ENCODE data around the gene GPS2.

GPS2 gene

DNA sequence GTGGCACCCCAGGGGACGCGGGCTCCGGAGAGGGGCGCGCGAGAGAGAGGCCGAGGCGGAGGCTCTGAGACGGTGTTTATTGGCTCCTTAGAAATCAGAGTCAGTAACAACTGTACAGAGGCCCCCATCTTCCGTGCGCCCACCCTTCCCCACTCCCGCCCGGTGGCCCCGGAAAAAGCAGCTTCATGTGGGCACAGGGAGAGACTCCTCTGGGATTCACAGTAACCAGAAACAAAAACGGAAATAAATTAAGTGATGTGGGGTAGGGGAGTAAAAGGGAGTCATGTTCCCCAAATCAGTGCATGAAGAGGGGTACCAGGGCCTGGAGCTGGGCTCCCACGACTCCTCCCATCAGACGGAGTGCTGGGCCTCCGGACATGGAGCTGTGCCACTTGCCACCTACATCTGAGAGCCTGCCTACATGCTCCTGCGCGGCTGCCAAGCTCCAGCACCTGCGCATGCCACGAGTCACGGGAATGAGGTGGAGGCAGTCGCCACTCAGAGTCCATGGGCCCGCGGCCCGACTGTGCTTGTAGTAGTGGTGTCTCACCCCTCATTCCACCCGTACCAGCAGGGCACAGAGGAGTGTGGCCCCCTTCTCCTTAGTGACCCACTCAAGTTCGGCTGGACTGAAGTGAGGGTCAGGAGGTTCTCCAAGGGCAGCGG, 543 bp upstream of the GPS2 start:
- no peak for DNase-seq

DNA sequence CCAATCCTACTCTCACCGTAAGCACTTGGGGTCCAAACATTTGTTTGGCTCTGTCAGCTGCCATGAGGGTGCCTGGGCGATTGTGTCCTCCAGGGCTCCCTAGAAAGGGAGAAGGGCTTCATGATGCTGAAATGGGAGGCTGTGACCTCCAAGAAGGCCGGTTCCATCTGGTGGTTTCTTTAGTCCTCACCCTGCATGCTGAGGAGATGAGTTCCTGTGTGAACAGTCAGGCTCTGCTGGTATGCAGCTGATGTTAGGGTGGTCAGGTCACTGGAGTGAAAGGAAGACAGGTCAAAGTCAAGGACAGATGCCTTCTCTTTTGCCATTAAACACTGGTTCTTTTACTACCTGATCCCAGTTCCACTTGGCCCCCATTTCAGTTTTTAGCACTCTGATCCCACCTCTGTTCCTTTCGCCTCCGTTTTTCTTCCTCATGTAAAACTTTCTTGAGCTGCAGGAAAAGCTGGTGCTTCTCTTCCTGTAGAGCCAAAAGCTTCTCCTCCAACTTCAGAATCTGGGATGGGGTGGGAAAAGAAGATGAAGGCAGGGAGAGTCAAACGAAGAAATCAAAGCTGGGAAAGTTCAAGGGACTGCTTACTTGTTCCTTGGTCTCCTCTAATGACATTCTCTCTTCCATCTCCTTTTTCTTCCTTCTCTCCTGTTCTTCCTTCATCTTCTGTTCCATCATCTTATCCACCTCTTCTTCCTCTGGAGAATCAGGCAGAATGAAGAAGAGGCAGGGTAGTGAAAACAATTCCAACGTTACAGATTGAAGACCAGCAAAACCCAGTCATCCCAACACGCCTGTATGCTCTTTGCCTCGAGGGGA, 1.1 kb downstream of the GPS2 start:
- DNase-seq, result no peak

DNA sequence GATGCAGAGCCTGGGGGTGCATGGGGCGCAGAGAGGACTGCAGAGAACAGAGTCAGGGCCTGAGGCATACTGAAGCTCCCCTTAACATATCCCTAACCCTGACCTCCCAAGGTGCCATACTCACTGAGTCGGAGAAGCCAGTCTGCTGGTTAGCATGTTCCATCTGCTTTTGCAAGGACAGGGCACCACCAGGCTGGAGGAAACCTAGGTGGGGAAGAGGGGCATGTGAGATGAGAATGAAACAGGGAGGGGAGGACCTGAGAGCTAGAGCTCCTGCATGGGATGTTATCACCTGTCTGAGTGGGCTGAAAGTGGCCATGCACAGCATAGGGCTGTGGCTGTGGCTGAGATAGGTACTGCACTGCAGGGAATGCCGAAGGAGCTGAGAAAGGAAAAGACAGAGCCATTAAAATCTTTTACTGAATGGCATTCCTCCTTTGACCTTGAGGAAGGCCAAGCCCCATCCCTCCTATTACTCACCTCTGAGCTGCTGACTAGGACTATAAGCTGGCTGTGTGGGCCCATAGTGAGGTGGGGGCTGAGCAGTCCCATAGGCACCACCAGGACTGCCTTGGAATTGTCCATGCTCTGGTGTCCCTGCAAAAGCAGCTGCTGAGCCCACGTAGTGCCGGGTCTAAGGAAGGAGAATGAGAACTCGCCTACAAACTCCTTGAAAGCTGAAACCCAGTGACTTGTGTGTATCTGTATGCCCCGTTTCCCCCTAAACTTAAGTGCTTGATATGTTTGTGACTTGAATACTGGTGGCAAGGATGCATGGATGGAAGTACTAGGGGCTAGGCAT, 1.9 kb downstream of the GPS2 start:
- DNase-seq, result no peak

DNA sequence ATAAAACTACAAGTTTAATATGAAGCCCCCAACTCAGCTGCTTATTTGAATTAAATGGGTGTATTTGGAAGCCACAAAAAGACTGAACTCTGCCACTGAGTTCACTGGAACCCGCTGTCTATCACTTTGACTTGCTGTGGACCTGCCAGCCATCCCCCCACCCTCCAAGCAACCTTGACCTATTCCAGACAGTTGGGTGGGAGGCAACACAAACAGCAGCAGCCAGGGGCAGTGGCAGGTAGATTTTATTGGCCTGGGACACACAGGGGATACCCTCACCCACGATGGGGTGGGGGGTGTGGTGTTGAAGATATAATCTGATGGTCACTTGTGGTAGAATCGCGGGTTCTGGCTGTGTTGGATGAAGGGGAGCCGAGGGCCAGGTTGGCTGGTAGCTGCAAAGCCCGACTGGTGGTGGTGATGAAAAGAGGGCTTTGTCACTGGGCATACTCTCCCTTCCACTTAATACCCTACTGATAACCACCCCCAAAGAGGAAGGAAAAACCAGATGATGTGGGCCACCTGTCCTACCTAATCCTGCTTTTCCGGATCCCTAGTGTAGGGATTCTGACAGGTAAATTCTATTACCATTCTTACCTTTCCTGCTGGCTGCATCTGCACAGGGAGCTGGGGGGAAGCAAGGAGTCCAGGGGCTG, 2.6 kb downstream of the GPS2 start:
- no peak for DNase-seq

DNA sequence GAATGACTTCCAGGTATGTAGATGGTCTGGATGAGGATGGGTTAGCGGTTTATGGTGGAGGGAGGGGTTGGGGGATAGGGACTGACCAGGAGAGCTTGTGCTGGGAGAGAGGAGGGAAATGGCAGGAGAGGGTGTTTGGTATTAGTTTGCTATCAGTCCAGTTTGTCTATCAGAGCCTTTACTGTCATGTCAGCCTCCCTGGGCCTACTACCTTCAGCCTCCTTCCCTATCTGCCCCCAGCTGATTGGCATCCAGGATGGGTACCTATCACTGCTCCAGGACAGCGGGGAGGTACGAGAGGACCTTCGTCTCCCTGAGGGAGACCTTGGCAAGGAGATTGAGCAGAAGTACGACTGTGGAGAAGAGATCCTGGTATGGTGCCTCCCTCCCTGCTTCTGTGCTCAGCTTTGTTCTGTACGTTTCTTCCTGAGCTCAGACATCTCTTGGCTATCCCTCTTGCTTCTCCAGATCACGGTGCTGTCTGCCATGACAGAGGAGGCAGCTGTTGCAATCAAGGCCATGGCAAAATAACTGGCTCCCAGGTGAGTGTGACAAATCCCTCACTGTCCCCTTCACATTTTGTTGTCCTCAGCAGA, 4.0 kb downstream of the GPS2 start:
- DNase-seq, result no peak

DNA sequence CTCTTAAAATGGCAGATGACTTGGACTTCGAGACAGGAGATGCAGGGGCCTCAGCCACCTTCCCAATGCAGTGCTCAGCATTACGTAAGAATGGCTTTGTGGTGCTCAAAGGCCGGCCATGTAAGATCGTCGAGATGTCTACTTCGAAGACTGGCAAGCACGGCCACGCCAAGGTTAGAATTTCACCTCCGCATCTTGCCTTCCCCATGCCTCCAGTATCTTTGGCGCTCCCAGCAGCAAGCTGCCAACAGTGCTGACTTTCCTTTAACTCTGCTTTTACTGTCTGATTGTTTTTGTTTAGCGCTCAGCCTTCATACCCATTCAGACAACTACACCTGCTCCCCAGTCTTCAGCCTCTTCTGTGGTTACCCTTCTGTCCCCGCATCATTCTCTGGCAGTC, 5.5 kb downstream of the GPS2 start:
- DNase-seq, result no peak

DNA sequence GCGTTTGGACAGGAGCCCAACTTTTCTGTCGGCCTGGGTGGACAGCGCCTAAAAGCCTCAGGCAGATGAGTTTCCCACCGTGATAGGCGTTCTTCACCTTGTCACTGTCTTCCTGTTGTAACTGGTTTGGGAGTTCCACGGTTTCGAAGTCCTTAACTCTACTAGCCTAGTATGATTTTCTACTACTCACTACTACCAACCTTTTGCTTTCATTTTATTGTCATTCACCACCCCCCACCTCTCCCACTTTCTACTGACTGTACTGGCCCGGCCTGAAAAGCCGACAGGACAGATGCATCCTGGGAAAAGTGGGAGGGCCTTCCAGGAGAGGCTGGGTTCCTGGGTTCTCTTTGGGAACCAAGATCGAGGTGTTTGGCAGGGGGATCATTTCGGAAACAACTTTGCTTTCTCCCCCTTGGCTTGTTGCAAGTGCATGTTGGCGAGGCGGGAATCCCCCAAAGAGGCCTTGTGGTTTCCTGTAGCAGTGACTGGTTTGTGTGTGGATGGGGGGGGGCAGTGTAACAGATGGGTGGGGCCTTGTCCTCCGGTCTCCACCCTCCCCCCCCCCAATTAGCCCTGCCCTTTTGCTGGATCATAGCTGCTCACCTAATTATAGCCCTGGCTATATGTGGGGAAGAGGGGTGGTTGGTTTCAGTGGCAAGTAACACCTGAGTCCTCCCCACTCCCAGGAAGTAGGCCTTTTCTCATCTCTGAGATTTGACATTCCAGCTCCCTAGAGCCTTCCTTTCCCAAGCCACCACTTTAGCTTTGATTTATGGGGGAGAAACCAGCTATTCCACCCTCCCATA, 6.3 kb downstream of the GPS2 start:
- peak in 1 of 2 experiments; percentile 19 for DNase-seq

DNA sequence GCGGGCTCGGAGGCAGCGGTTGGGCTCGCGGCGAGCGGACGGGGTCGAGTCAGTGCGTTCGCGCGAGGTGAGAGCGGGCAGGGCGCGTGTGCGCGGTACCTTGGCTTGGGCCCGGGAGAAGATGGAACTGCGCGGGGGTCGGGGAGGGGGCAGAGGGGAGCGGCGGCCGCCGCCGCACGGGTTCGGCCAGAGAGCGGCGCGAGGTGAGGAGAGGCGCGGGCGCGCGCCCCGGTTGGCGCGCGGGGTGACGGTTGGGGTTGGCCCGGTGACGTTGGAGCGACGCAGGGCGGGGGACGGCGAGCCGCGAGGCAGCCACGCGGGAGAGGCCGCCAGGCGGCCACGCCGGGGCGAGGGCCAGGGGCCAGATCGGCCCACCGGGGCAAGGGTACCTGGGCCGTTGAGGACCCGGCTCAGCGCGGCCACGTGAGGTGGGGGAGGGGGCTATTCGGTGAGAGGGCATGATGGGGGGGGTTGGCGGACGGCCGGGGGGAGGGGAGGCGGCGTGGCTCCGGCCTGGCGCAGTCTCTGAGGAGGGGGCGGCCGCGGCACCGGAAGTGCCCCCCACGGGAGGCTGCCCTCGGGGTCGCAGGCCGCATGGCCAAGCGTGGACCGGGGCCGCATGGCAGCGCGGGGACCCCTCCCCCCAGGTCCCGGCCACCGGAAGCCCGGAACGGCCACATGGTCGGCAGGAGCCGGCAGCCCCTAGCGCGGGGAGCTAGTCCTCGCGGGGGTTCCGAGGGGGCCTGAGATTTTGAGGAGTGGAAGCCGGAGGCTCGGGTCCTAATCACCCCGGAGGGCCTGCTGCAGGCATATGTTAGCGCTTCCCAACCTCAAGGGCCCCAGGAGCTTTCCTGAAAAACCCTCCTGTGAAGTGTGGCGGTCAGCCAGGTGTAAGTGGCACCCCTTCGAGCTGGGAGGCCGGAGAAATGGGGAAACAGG, 7.2 kb downstream of the GPS2 start:
- DNase-seq, result peak in 1 of 2 experiments; percentile 6

DNA sequence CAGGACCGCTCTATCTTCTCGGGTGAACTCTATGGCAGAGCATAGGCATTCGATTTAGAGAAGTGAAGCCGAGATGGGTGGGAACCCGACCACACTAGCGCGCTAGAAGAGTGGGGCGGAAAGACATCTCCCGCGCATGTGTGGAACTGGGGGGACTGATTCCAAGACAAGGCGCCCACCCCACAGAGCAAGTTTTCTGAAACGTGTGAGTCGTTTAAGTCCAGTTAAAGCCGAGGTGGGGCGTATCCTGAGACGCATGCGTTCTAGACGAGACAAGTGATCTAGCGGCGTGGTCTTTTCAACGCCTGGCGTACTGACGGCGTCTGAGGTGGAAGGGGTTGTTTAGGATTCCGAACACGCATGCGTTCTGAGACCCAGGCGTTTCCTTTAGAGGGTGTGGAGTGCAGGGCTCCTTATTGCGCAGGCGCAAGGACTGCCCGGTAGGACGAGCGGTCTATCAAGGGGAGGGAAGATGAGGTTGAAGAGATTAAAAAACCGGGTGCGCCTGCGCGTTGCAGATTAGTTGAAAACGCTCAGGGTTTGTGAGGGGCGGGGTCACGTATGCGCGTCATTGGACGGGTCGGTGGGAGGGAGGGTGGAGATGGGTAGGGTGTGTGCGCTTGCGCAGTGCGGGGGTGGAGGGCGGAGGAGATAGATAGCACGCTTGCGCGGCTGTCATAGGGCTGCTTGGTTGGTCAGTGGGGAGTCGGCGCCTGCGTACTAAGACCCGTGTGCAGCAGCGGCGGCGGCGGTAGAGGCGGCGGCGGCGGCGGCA, 8.1 kb downstream of the GPS2 start, which contains the start of gene EIF5A:
EIF5A (plus strand) TSS at position 718 of the 775 bp plus-strand sequence. CDS start 2,008 bp downstream, outside the sequence.
- DNase-seq, result peak; percentile 96 to 97

DNA sequence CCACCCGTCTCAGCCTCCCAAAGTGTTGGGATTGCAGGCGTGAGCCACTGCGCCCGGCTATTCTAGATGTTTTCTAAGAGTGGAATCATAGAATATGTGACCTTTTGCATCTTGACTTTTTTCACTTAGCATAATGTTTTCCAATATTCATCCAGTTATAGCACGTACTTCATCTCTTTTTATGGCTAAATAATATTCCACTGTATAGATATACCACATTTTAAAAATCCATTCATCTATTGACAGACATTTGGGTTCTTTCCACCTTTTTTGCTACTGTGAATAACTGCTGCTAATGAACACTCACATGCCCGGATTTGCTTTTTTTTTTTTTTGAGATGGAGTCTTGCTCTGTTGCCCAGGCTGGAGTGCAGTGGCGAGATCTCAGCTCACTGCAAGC, 11.0 kb downstream of the GPS2 start:
- DNase-seq, result no peak

DNA sequence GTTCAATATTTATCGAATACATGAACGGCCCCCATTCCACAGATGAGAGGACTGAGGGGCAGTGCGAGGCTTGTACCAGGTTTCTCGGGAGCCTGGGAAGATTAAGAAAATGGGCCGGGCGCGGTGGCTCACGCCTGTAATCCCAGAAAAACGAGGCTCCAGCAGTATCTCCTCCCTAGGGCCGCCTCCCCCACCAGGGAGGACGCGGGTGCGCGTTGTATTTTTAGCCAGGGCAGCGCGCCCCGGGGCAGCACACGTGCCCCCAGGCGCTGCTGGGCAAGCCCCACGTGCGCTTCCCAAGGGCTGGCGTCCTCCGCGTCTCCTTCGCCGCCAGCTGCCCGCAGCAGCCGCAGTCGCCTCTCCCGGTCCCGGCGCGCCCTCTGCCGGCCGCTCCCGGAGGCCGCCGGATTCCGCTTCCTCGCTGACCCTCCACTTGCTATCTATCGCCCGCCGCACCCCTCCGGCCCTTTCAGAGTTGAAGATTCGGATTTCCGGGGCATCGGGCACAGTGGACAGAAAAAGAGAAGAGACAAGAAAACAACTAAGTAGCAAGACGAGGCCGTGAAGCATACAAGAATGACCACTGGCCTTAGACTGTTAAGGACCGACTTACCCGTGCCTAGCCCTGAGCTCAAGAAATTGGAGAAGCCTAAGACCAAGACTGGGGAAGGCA, 18.8 kb downstream of the GPS2 start:
- peak in 1 of 2 experiments; percentile 63 for DNase-seq

DNA sequence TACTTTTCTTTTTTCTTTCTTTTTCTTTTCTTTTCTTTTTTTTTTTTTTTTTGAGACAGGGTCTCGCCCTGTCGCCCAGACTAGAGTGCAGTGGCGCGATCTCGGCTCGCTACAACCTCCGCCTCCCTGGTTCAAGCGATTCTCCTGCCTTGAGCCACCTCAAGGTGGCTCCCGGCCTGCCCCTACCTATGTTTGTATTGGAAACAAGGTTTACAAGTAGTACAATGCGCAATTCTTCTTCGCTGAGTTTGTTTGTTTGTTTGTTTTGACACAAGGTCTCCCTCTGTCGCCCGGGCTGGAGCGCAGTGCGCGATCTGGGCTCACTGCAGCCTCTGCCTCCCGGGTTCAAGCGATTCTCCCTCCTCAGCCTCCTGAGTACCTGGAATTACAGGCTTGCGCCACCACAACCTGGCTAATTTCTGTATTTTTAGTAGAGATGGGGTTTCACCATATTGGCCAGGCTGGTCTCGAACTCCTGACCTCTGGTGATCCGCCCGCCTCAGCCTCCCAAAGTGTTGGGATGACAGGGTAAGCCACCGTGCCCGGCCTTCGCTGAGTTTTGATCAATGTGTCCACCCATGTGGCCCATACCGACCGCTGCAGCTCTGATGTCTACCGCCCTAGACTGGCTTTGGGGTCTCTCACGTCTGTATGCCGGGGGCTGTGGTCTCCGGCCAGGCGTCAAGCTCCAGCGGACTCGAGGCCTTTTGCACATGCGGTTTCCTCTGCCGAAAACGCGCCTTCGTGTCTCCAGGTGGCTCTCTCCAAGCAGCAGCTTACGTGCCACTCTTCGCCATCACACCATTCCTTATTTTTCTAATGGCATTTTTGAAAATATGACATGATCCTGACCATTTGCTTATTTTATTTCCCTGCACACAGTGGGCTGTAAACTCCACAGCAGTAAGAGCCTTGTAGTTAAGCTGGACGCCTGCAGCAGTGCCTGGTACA, 19.7 kb downstream of the GPS2 start:
- no peak for DNase-seq

DNA sequence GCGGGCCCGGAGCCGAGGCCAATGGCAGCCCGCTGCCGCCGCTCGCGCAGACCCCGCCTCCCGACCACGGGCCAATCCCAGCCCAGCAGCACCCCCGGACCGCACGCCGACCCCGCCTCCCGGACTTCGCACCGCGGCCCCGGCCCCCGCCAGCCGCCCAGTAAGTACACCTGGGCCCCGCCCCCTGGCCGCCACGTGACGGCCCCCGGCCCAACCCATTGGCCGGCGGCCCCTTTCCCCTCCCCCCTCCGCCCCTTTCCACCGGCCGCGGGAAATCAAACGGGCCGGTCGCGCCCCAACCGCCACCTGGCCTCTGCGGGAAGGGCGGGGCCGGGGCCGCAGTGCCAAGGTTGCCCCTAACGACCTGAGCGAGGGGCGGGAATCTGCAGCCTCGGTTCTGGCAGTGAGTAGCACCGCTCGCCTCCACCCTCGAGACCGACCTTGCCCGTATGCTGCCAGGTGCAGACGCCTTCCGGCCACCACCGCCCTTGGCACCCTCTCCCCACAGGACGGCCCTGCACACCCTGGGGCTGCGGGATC, 20.5 kb downstream of the GPS2 start, which contains the start of gene YBX2:
YBX2 (minus strand) TSS at position 26 of the 540 bp plus-strand sequence. CDS start 139 bp downstream, outside the sequence.
- DNase-seq, result peak; percentile 23 to 56

DNA sequence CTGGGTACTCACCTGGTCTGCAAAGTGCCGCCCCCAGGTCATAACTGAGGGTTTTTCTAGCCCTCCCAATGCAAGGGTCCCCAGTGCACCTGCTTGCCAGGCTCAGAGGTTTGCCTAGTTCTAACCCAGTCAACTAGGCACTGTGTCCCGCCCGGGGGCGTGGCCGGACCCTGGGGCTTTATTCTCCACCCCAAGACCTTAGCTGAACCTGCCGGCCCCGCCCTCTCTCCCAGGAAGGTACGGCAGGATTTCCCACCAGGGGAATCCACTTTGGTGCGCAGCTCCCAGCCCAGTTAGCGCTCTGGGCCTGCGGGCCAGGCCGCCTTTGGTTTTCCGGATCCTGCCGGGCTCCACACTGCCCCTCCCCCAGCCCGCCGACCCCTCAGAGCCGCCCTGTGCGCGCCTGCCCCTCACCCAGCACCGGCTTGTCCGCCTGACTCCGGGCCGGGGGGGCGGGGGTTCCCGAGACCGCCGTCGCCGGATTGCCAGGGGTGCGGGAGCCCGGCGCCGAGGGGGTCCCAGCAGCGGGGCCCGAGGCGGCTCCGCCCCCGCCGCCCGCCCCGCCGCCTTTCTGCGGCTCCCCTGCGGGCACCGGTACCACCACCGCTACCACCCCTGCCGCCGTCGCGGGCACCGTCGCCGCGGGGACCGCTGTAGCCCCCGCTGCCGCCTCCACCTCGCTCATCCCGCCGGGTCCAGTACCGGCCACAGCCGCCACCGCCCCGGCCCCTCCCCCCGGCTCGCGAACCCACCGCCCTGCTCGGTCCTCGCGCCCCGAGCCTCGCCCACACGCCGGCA, 21.1 kb downstream of the GPS2 start:
- no peak for DNase-seq

DNA sequence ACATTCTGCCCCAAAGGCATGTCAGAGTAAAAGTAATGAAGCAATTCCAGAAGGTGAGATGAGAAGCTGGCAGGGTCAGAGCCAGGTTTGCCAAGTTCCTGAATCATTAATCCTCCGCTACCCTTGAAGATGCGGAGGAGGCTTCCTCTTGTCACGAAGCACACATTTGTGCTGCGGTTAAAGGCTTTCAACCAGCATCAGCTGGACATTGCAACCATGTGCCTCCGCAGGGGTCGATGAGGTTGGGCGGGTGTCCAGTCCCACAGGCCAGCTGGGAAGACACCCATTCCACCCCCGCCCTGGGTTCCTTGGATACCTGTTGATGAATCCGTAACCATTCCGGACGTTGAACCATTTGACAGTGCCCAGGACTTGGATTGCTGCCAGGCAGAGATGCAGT, 22.0 kb downstream of the GPS2 start:
- DNase-seq, result no peak

DNA sequence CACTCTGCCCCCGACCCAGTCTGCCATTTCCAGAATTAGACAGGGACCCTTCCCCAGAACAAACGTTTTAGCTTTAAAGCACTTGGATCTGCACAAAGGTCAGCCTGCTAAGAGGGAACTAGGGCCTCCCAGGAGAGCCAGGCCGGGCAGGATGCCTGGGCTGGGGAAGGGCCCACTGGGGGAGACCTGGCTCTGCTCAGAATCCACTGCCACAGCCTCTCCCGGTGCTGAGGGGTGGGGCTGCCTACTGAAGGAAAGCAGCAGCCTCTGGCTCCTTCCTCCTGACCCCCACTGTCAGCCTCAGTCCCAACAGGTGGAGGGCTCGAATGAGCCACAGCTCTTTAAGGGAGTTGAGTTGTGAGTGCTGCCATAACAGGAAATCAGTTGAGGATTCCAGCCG, 22.4 kb downstream of the GPS2 start:
- no peak for DNase-seq

All from NCI-H524 (cell line).